ENCODE results near the gene HIVEP3. TPM values are rescaled to one million over a fixed set of nuclear protein-coding genes. Genes with fewer than 3 reads are reported as not detected.
A peak's percentile ranks its signal among the peaks of the same experiment; 100 is the strongest.

The HIVEP3 gene
- total RNA-seq, 1 experiment from 2014 or later, result 6.0 TPM

DNA sequence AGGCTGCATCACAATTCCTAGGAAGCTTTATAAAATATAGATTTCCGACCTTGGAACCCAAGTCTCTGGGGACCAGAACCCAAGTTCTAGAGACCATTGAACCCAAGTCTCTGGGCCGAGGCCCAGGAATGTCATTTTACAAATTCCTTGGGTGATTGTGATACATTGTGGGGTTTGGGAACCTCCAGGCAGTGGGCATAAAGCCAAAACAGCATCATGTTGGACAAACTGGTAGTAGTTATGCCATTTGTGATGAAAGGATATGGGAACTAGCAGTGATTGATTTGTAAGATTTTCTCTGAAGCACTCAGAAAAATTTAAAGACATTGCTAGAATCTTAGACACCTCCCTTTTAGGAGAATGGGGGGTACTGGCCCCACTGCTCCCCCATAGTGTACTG lies 160.2 kb downstream of the HIVEP3 start:
- in situ Hi-C loops (cut with HindIII; ENCODE audit: low pct_unique_long_range_greater_than_20kb, low sequenced_read_pairs) (no loop called here), intact Hi-C loops (cut with micrococcal nuclease; ENCODE audit: unreplicated experiment) (no loop called here)
- Histone ChIP-seq H3K36me3 (ENCODE audit: control insufficient read depth, insufficient read depth, low read length) (no peaks in the 10 kb centered on the region), H3K27ac (ENCODE audit: low read length) (no peak overlapping the region), H3K27me3 (ENCODE audit: control insufficient read depth, insufficient read depth, low read length) (no peaks in the 10 kb centered on the region), H3K9me3 (ENCODE audit: control insufficient read depth, insufficient read depth, low read depth, low read length) (0 out of 2 replicates have a peak, but pooled peaks cover 3% of the 10 kb centered on the region), H3K4me3 (ENCODE audit: low read depth in 2 of 2, low read length in 2 of 2) (no peak overlapping the region), H3K4me1 (ENCODE audit: control insufficient read depth, insufficient read depth, low read length) (no peaks in the 10 kb centered on the region)
- ATAC-seq (no peak), DNase-seq (ENCODE audit: low read depth, low spot score) (no peak)
- TF ChIP-seq, protein P1, sequence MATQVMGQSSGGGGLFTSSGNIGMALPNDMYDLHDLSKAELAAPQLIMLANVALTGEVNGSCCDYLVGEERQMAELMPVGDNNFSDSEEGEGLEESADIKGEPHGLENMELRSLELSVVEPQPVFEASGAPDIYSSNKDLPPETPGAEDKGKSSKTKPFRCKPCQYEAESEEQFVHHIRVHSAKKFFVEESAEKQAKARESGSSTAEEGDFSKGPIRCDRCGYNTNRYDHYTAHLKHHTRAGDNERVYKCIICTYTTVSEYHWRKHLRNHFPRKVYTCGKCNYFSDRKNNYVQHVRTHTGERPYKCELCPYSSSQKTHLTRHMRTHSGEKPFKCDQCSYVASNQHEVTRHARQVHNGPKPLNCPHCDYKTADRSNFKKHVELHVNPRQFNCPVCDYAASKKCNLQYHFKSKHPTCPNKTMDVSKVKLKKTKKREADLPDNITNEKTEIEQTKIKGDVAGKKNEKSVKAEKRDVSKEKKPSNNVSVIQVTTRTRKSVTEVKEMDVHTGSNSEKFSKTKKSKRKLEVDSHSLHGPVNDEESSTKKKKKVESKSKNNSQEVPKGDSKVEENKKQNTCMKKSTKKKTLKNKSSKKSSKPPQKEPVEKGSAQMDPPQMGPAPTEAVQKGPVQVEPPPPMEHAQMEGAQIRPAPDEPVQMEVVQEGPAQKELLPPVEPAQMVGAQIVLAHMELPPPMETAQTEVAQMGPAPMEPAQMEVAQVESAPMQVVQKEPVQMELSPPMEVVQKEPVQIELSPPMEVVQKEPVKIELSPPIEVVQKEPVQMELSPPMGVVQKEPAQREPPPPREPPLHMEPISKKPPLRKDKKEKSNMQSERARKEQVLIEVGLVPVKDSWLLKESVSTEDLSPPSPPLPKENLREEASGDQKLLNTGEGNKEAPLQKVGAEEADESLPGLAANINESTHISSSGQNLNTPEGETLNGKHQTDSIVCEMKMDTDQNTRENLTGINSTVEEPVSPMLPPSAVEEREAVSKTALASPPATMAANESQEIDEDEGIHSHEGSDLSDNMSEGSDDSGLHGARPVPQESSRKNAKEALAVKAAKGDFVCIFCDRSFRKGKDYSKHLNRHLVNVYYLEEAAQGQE (IDR thresholded peaks at IDR 0.05; ENCODE audit: insufficient read depth in 1 of 2, low read depth in 2 of 2, low read length in 1 of 2), result no peak
- TF ChIP-seq, protein P2, sequence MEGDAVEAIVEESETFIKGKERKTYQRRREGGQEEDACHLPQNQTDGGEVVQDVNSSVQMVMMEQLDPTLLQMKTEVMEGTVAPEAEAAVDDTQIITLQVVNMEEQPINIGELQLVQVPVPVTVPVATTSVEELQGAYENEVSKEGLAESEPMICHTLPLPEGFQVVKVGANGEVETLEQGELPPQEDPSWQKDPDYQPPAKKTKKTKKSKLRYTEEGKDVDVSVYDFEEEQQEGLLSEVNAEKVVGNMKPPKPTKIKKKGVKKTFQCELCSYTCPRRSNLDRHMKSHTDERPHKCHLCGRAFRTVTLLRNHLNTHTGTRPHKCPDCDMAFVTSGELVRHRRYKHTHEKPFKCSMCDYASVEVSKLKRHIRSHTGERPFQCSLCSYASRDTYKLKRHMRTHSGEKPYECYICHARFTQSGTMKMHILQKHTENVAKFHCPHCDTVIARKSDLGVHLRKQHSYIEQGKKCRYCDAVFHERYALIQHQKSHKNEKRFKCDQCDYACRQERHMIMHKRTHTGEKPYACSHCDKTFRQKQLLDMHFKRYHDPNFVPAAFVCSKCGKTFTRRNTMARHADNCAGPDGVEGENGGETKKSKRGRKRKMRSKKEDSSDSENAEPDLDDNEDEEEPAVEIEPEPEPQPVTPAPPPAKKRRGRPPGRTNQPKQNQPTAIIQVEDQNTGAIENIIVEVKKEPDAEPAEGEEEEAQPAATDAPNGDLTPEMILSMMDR (IDR thresholded peaks at IDR 0.05), result no peak
- no TSS peak for BruUV-seq (replicated peaks)
- ChIA-PET CTCF (no interaction called here), POLR2A (no interaction called here)

DNA sequence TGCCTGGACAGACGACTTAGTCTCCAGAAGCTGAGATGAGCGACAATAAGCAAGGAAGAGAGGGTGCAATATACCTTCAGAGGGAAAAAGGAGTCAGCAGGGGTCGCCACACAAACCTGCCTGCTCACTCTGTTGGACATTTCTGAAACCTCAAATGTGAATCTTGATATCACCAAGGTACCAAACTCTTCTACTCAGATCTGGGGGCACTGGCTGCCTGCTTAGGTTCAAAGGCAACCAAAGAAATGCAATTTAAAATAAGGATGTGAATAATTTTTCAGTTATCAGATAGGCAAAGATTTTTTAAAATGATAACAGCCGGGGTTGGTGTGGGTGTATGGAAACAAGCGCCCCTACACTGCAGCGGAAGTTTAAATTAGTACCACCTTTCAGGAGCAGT lies 164.2 kb downstream of the HIVEP3 start:
- ChIA-PET CTCF (no interaction called here), POLR2A (no interaction called here)
- intact Hi-C loops (cut with micrococcal nuclease; ENCODE audit: unreplicated experiment), result no loop called here
- BruUV-seq (replicated peaks), result no TSS peak
- no peaks in the 10 kb centered on the region for H3K4me1 ChIP-seq (ENCODE audit: control insufficient read depth, insufficient read depth, low read length)
- no peak overlapping the region for H3K4me3 ChIP-seq (ENCODE audit: low read depth in 2 of 2, low read length in 2 of 2)
- ATAC-seq, result no peak
- in situ Hi-C loops (cut with HindIII; ENCODE audit: low pct_unique_long_range_greater_than_20kb, low sequenced_read_pairs), result no loop called here
- no peaks in the 10 kb centered on the region for H3K27me3 ChIP-seq (ENCODE audit: control insufficient read depth, insufficient read depth, low read length)
- H3K27ac ChIP-seq (ENCODE audit: low read length), result no peak overlapping the region
- no peaks in the 10 kb centered on the region for H3K9me3 ChIP-seq (ENCODE audit: control insufficient read depth, insufficient read depth, low read depth, low read length)
- no peaks in the 10 kb centered on the region for H3K36me3 ChIP-seq (ENCODE audit: control insufficient read depth, insufficient read depth, low read length)
- DNase-seq (ENCODE audit: low read depth, low spot score), result no peak
- no peak for TF ChIP-seq POLR2AphosphoS5 (IDR thresholded peaks at IDR 0.05; ENCODE audit: low read depth, low read length)
- TF ChIP-seq, protein P2 (IDR thresholded peaks at IDR 0.05), result peak; percentile 68

DNA sequence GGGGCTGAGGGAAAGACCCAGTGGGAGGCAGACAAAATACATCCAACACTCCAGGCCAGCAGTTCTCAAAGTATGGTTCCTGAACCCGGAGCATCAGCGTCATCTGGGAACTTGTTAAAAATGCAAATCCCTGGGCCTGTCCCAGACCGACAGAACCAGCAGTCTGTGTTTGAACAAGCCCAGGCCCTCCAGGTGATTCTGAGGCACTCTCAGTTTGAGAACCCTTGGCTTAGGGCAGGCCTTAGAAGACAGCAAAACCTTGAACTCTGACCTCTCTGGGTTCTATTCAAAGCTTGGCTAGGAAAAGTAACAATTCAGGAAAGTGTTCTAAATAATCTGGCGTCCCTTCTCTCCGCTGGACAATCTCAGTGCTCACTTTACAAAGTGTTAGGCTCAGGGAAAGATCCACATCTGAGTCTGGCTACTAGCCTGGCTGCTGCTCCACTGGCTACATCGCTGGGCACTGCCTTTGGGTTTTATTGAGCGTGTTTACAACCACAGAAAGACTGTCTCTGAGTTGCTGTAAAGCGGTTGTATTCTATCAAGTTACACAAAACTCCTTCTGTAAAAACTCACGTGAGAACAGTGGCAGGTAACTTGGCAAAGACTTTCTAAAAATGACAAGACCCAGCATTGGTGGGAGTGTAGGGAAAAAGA lies 166.1 kb downstream of the HIVEP3 start:
- Histone ChIP-seq H3K36me3 (ENCODE audit: control insufficient read depth, insufficient read depth, low read length) (no peaks in the 10 kb centered on the region), H3K27me3 (ENCODE audit: control insufficient read depth, insufficient read depth, low read length) (no peaks in the 10 kb centered on the region), H3K4me3 (ENCODE audit: low read depth in 2 of 2, low read length in 2 of 2) (no peak overlapping the region), H3K9me3 (ENCODE audit: control insufficient read depth, insufficient read depth, low read depth, low read length) (no peaks in the 10 kb centered on the region), H3K27ac (ENCODE audit: low read length) (no peak overlapping the region), H3K4me1 (ENCODE audit: control insufficient read depth, insufficient read depth, low read length) (no peaks in the 10 kb centered on the region)
- ChIA-PET POLR2A (no interaction called here), CTCF (no interaction called here)
- BruUV-seq (replicated peaks), result no TSS peak
- TF ChIP-seq SIN3A (IDR thresholded peaks at IDR 0.05; ENCODE audit: borderline replicate concordance, insufficient read depth, low read depth, low read length), result no peak
- TF ChIP-seq, protein P1 (IDR thresholded peaks at IDR 0.05; ENCODE audit: insufficient read depth in 1 of 2, low read depth in 2 of 2, low read length in 1 of 2), result no peak
- no peak for TF ChIP-seq POLR2AphosphoS5 (IDR thresholded peaks at IDR 0.05; ENCODE audit: low read depth, low read length)
- TF ChIP-seq, protein P2 (IDR thresholded peaks at IDR 0.05), result no peak
- no peak for TF ChIP-seq TCF7L2 (IDR thresholded peaks at IDR 0.05; ENCODE audit: low read depth, low read length)
- DNase-seq (ENCODE audit: low read depth, low spot score), result no peak
- intact Hi-C loops (cut with micrococcal nuclease; ENCODE audit: unreplicated experiment) (no loop called here), in situ Hi-C loops (cut with HindIII; ENCODE audit: low pct_unique_long_range_greater_than_20kb, low sequenced_read_pairs) (no loop called here)
- no peak for ATAC-seq

Data from Panc1 (cell line).